ENCODE data around the gene ZBTB14.

Gene ZBTB14

GRCh38 chr18:5296706-5297320 lies 1.3 kb upstream of the ZBTB14 start:
- H3K4ac ChIP-seq (ENCODE audit: low read length), result no peak overlapping the region
- peak overlapping the region; percentile 99 for H2AFZ ChIP-seq (ENCODE audit: low read length)
- H3K9ac ChIP-seq (ENCODE audit: low read depth, low read length, poor library complexity), result peak overlapping the region; percentile 94
- H3K4me1 ChIP-seq (ENCODE audit: control insufficient read depth in 2 of 2, insufficient read depth in 1 of 2, low read depth in 1 of 2, low read length in 2 of 2), result peaks cover 5 to 13% of the 10 kb centered on the region in 2 donors
- H3K79me1 ChIP-seq (ENCODE audit: low read depth, low read length), result no peaks in the 10 kb centered on the region
- H2AK5ac ChIP-seq (ENCODE audit: low read depth, low read length), result peak overlapping the region; percentile 50
- peak overlapping the region; percentile 77 for H4K8ac ChIP-seq (ENCODE audit: low read depth, low read length)
- peak overlapping the region; percentile 78 for H3K27ac ChIP-seq (replicated peaks; ENCODE audit: low read length)
- H3K14ac ChIP-seq (ENCODE audit: low read length), result peak overlapping the region; percentile 65
- DNase-seq (ENCODE audit: low spot score), result peak; percentile 66
- no peak overlapping the region for H2BK15ac ChIP-seq (ENCODE audit: low read length)
- peak overlapping the region; percentile 85 for H3K4me2 ChIP-seq (ENCODE audit: insufficient read depth, low read length, poor library complexity, severe bottlenecking)
- no peak overlapping the region for H2BK12ac ChIP-seq (ENCODE audit: low read length)
- peak overlapping the region; percentile 97 for H3K18ac ChIP-seq (ENCODE audit: low read length)
- peaks cover 0 to 18% of the 10 kb centered on the region in 2 donors for H3K36me3 ChIP-seq (replicated peaks in 1 of 2; ENCODE audit: control insufficient read depth in 2 of 2, insufficient read depth in 2 of 2, low read length in 2 of 2)
- H3K23ac ChIP-seq (ENCODE audit: low read depth, low read length, poor library complexity), result peak overlapping the region; percentile 39
- peaks cover 0 to 7% (median 2%) of the 10 kb centered on the region in 3 experiments for H3K27me3 ChIP-seq (ENCODE audit: control insufficient read depth in 3 of 3, insufficient read depth in 3 of 3, low read depth in 1 of 3, low read length in 3 of 3)
- H2BK120ac ChIP-seq (ENCODE audit: low read depth, low read length), result no peak overlapping the region
- no peaks in the 10 kb centered on the region for H3K9me3 ChIP-seq (replicated peaks in 1 of 2; ENCODE audit: control insufficient read depth in 2 of 2, insufficient read depth in 1 of 2, low read depth in 1 of 2, low read length in 2 of 2)
- H4K91ac ChIP-seq (ENCODE audit: low read depth, low read length, poor library complexity), result peak overlapping the region; percentile 25
- H3K4me3 ChIP-seq (ENCODE audit: low read length in 2 of 2), result peak overlapping the region; percentile 89 to 92
- peak overlapping the region; percentile 78 for H2BK5ac ChIP-seq (ENCODE audit: low read length)
- WGBS, 2 donors (ENCODE audit: extremely low coverage in 2 of 2, insufficient read length in 2 of 2, insufficient replicate concordance in 1 of 2), result no CpG with 5 or more reads among the region's 36 CpGs

GRCh38 chr18:5295981-5296705 lies 617 bp upstream of the ZBTB14 start:
- Histone ChIP-seq H3K27me3 (ENCODE audit: control insufficient read depth in 3 of 3, insufficient read depth in 3 of 3, low read depth in 1 of 3, low read length in 3 of 3) (peaks cover 0 to 5% (median 2%) of the 10 kb centered on the region in 3 experiments), H4K8ac (ENCODE audit: low read depth, low read length) (peak overlapping the region; percentile 77), H3K14ac (ENCODE audit: low read length) (peak overlapping the region; percentile 65), H3K23ac (ENCODE audit: low read depth, low read length, poor library complexity) (peak overlapping the region; percentile 39), H3K4me3 (ENCODE audit: low read length in 2 of 2) (peak overlapping the region; percentile 92 to 95), H2BK15ac (ENCODE audit: low read length) (no peak overlapping the region), H4K91ac (ENCODE audit: low read depth, low read length, poor library complexity) (peak overlapping the region; percentile 25), H3K18ac (ENCODE audit: low read length) (peak overlapping the region; percentile 97), H2BK5ac (ENCODE audit: low read length) (peak overlapping the region; percentile 78), H2BK12ac (ENCODE audit: low read length) (no peak overlapping the region), H2AK5ac (ENCODE audit: low read depth, low read length) (peak overlapping the region; percentile 50), H3K79me1 (ENCODE audit: low read depth, low read length) (no peaks in the 10 kb centered on the region), H3K36me3 (replicated peaks in 1 of 2; ENCODE audit: control insufficient read depth in 2 of 2, insufficient read depth in 2 of 2, low read length in 2 of 2) (peaks cover 4 to 24% of the 10 kb centered on the region in 2 donors), H3K4me2 (ENCODE audit: insufficient read depth, low read length, poor library complexity, severe bottlenecking) (peak overlapping the region; percentile 85), H3K9ac (ENCODE audit: low read depth, low read length, poor library complexity) (peak overlapping the region; percentile 94), H3K9me3 (replicated peaks in 1 of 2; ENCODE audit: control insufficient read depth in 2 of 2, insufficient read depth in 1 of 2, low read depth in 1 of 2, low read length in 2 of 2) (no peaks in the 10 kb centered on the region), H3K27ac (replicated peaks; ENCODE audit: low read length) (peak overlapping the region; percentile 78), H2BK120ac (ENCODE audit: low read depth, low read length) (no peak overlapping the region), H3K4ac (ENCODE audit: low read length) (no peak overlapping the region), H2AFZ (ENCODE audit: low read length) (peak overlapping the region; percentile 99), H3K4me1 (ENCODE audit: control insufficient read depth in 2 of 2, insufficient read depth in 1 of 2, low read depth in 1 of 2, low read length in 2 of 2) (peaks cover 5 to 13% of the 10 kb centered on the region in 2 donors)
- WGBS, 2 donors (ENCODE audit: extremely low coverage in 2 of 2, insufficient read length in 2 of 2, insufficient replicate concordance in 1 of 2), result no CpG with 5 or more reads among the region's 95 CpGs
- peak; percentile 97 for DNase-seq (ENCODE audit: low spot score)

GRCh38 chr18:5294457-5295230 lies 882 bp downstream of the ZBTB14 start:
- no peak overlapping the region for H3K23ac ChIP-seq (ENCODE audit: low read depth, low read length, poor library complexity)
- no peak overlapping the region for H3K14ac ChIP-seq (ENCODE audit: low read length)
- peak overlapping the region; percentile 75 for H3K4me2 ChIP-seq (ENCODE audit: insufficient read depth, low read length, poor library complexity, severe bottlenecking)
- no peak overlapping the region for H2BK12ac ChIP-seq (ENCODE audit: low read length)
- H3K9me3 ChIP-seq (replicated peaks in 1 of 2; ENCODE audit: control insufficient read depth in 2 of 2, insufficient read depth in 1 of 2, low read depth in 1 of 2, low read length in 2 of 2), result no peaks in the 10 kb centered on the region
- H2BK120ac ChIP-seq (ENCODE audit: low read depth, low read length), result no peak overlapping the region
- no peaks in the 10 kb centered on the region for H3K79me1 ChIP-seq (ENCODE audit: low read depth, low read length)
- peak; percentile 54 for DNase-seq (ENCODE audit: low spot score)
- H4K8ac ChIP-seq (ENCODE audit: low read depth, low read length), result peak overlapping the region; percentile 29
- H3K4me3 ChIP-seq (ENCODE audit: low read length in 2 of 2), result peak overlapping the region; percentile 92 to 95
- H3K27ac ChIP-seq (replicated peaks; ENCODE audit: low read length), result peak overlapping the region; percentile 89
- peak overlapping the region; percentile 3 for H4K91ac ChIP-seq (ENCODE audit: low read depth, low read length, poor library complexity)
- H2AK5ac ChIP-seq (ENCODE audit: low read depth, low read length), result no peak overlapping the region
- peaks cover 5 to 13% of the 10 kb centered on the region in 2 donors for H3K4me1 ChIP-seq (ENCODE audit: control insufficient read depth in 2 of 2, insufficient read depth in 1 of 2, low read depth in 1 of 2, low read length in 2 of 2)
- H2AFZ ChIP-seq (ENCODE audit: low read length), result peak overlapping the region; percentile 99
- H3K36me3 ChIP-seq (replicated peaks in 1 of 2; ENCODE audit: control insufficient read depth in 2 of 2, insufficient read depth in 2 of 2, low read length in 2 of 2), result peaks cover 10 to 39% of the 10 kb centered on the region in 2 donors
- H3K9ac ChIP-seq (ENCODE audit: low read depth, low read length, poor library complexity), result peak overlapping the region; percentile 87
- no CpG with 5 or more reads among the region's 58 CpGs for WGBS, 2 donors (ENCODE audit: extremely low coverage in 2 of 2, insufficient read length in 2 of 2, insufficient replicate concordance in 1 of 2)
- peaks cover 0 to 5% (median 2%) of the 10 kb centered on the region in 3 experiments for H3K27me3 ChIP-seq (ENCODE audit: control insufficient read depth in 3 of 3, insufficient read depth in 3 of 3, low read depth in 1 of 3, low read length in 3 of 3)
- H2BK15ac ChIP-seq (ENCODE audit: low read length), result no peak overlapping the region
- H2BK5ac ChIP-seq (ENCODE audit: low read length), result no peak overlapping the region
- no peak overlapping the region for H3K4ac ChIP-seq (ENCODE audit: low read length)
- H3K18ac ChIP-seq (ENCODE audit: low read length), result peak overlapping the region; percentile 44
